WERI-Rb-1 (cell line): ENCODE results near the gene CLDN2.

ENCODE experiments used
- DNase-seq: peaks from one replicate; pipeline ENCODE4 v3.0.0-alpha.2; 2020
- H3K27ac ChIP-seq: fragments of 250-450 bp; sonication (Bioruptor Pico); 2 replicates; pipeline ENCODE4 v1.5.1; 2020; ENCODE audit warnings: mild to moderate bottlenecking, moderate library complexity
- H3K27me3 ChIP-seq: fragments of 250-450 bp; sonication (Bioruptor Pico); 2 replicates; pipeline ENCODE4 v1.5.1; 2021; ENCODE audit warnings: mild to moderate bottlenecking, low read depth, moderate library complexity; ENCODE audit not compliant: insufficient read depth, severe bottlenecking
- H3K36me3 ChIP-seq: fragments of 250-450 bp; sonication (Bioruptor Pico); 2 replicates; pipeline ENCODE4 v1.5.1; 2020; ENCODE audit warnings: mild to moderate bottlenecking, moderate library complexity
- H3K4me3 ChIP-seq: 2 replicates; pipeline ENCODE4 v1.5.1; 2011; ENCODE audit warnings: low read depth, mild to moderate bottlenecking, control low read depth, low read length
- H3K9me3 ChIP-seq: fragments of 250-450 bp; sonication (Bioruptor Pico); 2 replicates; pipeline ENCODE4 v1.5.1; 2021; ENCODE audit warnings: mild to moderate bottlenecking, moderate library complexity; ENCODE audit not compliant: severe bottlenecking
- TF ChIP-seq, protein P1 (sequence below): IDR thresholded peaks from 2 replicates; pipeline ENCODE4 v1.5.1; 2011; ENCODE audit warnings: low read depth, mild to moderate bottlenecking, control low read depth, inconsistent platforms, low read length

CLDN2 gene

DNA sequence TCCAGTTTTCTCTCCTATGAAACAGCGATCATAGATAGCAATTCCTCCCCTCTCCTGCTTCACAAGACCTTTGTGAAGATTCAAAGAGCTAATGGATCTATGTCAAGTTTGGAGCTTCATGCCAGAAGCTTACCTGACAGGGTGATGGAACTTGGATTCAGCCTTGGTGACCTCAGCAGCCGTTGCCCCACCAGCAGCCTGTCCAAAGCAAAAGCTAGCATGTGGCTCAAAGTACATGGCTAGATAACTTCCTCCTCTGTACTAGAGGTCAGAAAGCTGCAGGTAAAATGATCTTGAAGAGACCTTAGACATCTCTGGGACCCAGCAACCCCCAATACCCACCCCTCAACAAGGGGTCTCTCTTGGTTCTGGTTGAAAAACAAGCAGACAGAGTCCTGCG is 18.9 kb upstream of the CLDN2 start:
- Histone ChIP-seq H3K27ac (no peak overlapping the region), H3K27me3 (peaks cover 6% of the 10 kb centered on the region), H3K4me3 (no peak overlapping the region), H3K9me3 (no peaks in the 10 kb centered on the region), H3K36me3 (no peaks in the 10 kb centered on the region)
- no peak for DNase-seq
- TF ChIP-seq, protein P1, sequence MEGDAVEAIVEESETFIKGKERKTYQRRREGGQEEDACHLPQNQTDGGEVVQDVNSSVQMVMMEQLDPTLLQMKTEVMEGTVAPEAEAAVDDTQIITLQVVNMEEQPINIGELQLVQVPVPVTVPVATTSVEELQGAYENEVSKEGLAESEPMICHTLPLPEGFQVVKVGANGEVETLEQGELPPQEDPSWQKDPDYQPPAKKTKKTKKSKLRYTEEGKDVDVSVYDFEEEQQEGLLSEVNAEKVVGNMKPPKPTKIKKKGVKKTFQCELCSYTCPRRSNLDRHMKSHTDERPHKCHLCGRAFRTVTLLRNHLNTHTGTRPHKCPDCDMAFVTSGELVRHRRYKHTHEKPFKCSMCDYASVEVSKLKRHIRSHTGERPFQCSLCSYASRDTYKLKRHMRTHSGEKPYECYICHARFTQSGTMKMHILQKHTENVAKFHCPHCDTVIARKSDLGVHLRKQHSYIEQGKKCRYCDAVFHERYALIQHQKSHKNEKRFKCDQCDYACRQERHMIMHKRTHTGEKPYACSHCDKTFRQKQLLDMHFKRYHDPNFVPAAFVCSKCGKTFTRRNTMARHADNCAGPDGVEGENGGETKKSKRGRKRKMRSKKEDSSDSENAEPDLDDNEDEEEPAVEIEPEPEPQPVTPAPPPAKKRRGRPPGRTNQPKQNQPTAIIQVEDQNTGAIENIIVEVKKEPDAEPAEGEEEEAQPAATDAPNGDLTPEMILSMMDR, result no peak

DNA sequence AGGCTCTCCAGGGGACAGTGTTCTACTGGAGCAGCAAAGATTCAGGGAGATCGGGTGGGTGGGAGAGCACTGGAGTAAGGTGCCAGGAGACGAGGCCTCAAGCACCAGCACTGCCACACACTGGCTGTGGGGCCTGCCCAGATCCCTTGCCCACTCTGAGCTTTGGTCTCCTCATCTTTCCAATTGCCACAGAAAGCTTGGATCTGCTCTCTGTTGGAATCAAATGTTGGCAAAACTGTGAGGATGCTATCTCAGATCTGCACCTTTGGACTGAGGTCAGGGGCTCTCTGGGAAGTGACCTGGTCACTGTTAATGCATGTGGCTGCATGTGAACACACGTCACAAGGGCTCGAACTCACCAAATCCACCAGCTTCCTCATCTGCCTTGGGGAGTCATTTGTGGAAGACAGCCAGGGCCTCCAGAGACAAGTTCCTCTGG is 18.4 kb upstream of the CLDN2 start:
- H3K27ac ChIP-seq, result no peak overlapping the region
- H3K9me3 ChIP-seq, result no peaks in the 10 kb centered on the region
- no peaks in the 10 kb centered on the region for H3K36me3 ChIP-seq
- peaks cover 3% of the 10 kb centered on the region for H3K27me3 ChIP-seq
- no peak overlapping the region for H3K4me3 ChIP-seq
- DNase-seq, result no peak
- TF ChIP-seq, protein P1, result no peak

DNA sequence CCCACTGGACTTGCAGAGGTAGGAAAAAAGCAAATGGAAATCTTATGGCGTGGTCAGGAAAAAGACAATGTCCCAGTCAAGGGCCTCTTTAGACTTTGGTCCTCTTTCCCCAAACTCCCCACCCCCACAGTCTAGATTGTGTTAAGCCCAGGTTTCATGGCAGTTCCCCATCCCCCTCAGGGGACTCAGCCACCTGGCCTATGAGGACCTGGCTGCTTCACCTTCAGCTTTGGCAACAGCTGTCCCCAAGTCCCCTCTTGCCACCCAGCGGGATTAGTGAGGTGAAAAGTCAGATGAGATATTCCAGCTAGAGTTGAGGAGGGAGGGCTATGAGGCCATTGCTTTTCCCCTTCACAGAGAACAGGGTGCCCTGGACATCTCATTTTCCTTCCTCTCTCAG is 17.5 kb upstream of the CLDN2 start:
- peak; percentile 64 for DNase-seq
- H3K9me3 ChIP-seq, result no peaks in the 10 kb centered on the region
- H3K27ac ChIP-seq, result no peak overlapping the region
- H3K36me3 ChIP-seq, result no peaks in the 10 kb centered on the region
- no peak overlapping the region for H3K4me3 ChIP-seq
- TF ChIP-seq, protein P1, result no peak
- no peaks in the 10 kb centered on the region for H3K27me3 ChIP-seq

DNA sequence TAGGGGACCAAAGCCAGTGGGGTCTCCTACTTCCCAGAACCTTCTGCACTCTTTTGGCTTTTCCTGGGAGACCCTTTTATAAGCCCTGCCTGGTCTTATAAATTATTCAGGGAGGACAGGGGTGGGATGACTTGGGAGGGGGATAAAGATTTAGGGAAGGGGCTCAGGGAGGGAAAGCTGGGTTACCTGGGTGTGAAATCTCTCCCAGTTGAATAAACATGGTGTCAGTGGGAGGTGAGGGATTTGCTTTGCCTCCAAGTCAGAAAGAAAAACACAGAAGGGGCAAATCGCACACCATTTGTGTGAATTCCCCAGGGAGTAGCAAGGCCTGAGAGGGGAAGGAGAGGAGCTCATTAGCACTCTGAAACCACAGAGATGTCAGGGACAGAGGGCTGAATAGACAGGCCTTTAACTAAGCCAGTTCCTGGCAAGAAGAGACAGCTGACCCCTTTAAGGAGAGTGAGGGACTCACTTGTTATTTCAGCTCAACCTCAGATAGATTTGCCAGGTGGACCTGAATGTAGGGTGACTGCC is 16.8 kb upstream of the CLDN2 start, which contains the start of gene RIPPLY1:
TSS of gene RIPPLY1 (minus strand) at position 51 of the 534 bp plus-strand sequence. CDS start 54 bp downstream, outside the sequence.
- H3K27ac ChIP-seq, result no peak within 1 kb of the TSS
- TF ChIP-seq, protein P1, result no peak
- H3K9me3 ChIP-seq, result no peaks in the 10 kb centered on the region
- DNase-seq, result no peak
- H3K4me3 ChIP-seq, result no peak within 1 kb of the TSS
- no peaks in the 10 kb centered on the region for H3K36me3 ChIP-seq
- H3K27me3 ChIP-seq, result no peaks in the 10 kb centered on the region

DNA sequence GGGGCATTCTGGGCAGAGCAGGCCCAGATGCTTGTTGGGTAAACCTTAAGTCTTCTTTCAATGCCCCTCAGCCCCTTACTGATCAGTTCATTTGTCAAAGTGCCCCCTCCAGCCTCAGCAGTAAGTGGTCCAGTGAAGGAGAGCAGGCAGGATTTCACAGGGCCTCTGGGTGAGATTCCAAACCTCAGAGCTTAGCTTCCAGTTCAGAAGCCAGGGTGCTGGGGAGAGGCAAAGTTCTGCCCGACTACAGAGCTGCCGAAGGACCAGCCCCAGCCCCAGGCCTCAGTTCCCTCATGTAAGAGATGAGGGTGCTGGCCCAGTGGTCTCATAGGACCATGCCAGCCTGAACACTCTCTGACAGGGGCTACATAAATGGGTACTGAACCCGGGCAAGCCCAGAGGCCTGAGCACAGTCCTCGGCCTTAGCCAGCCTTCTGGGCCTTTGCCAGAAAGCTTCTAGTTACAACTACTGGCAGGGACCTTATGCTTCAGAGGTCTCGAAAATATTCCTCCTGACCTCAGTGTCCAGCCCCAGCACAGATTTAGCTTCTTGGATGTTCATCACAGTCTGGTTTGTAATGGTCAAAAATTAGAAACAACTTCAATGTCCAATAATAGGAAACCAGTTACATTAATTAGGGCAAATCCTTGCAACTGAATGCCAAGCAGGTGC is 16.2 kb upstream of the CLDN2 start:
- H3K27ac ChIP-seq, result no peak overlapping the region
- no peaks in the 10 kb centered on the region for H3K9me3 ChIP-seq
- TF ChIP-seq, protein P1, result no peak
- no peaks in the 10 kb centered on the region for H3K36me3 ChIP-seq
- no peak for DNase-seq
- no peaks in the 10 kb centered on the region for H3K27me3 ChIP-seq
- no peak overlapping the region for H3K4me3 ChIP-seq
